HepG2 (cell line): ENCODE data around the gene HIPK4. TPM values are rescaled to one million over a fixed set of nuclear protein-coding genes. Genes with fewer than 3 reads are reported as not detected.

ENCODE experiments used
- ATAC-seq: fragments of 200-7000 bp; cut with Tn5 transposase; 3 replicates; pipeline ENCODE4 v1.9.1; 2020; ENCODE audit warnings: mild to moderate bottlenecking, moderate library complexity
- BruUV-seq: library from RNA; stranded (reverse); fragments of 400-500 nt; replicated peaks from 2 replicates; lab custom pipeline; 2021; lab: Mats Ljungman, UMichigan
- CTCF ChIA-PET: fragments of 300-600 bp; formaldehyde crosslinking; extraction: SDS; loops from one replicate; lab custom pipeline; 2021; ENCODE audit warnings: low total read pairs, inconsistent platforms, low intra/inter-chr PET ratio; lab: Yijun Ruan, JAX
- POLR2A ChIA-PET: fragments of 350-600 bp; sonication (Branson Sonifier 250); formaldehyde crosslinking; loops from one replicate; lab custom pipeline; 2020; ENCODE audit warnings: antibody characterized with exemption, inconsistent platforms; lab: Yijun Ruan, JAX
- DNase-seq: peaks from one replicate; pipeline ENCODE4 v3.0.0-alpha.2; 2015; ENCODE audit warnings: low spot score
- FAIRE-seq: peaks from 3 replicates; lab custom pipeline; 2011; peaks lifted over from hg19 to GRCh38; lab: Jason Lieb, UNC
- H2AFZ ChIP-seq: one replicate; pipeline ENCODE4 v1.6.1; 2011; ENCODE audit warnings: low read length, inconsistent platforms
- H3K27ac ChIP-seq: fragments of 300-600 bp; 3 replicates; pipeline ENCODE4 v1.8.0; 2011; ENCODE audit warnings: mixed run types, mild to moderate bottlenecking, mixed read lengths, low read length, inconsistent platforms; ENCODE audit not compliant: insufficient read depth; ENCODE audit errors: extremely low read length
- H3K27me3 ChIP-seq, 2 experiments: fragments of 200-600 bp in 1 of 2; 2 replicates in 1 of 2; 3 replicates in 1 of 2; pipeline versions ENCODE4 v1.6.0 to v1.8.0; 2011; ENCODE audit warnings: low read length in 2 of 2, mild to moderate bottlenecking in 2 of 2, moderate library complexity in 2 of 2, inconsistent platforms in 1 of 2; ENCODE audit not compliant: insufficient read depth in 2 of 2, control insufficient read depth in 1 of 2
- H3K36me3 ChIP-seq, 2 experiments: fragments of 200-600 bp in 1 of 2; replicated peaks in 1 of 2; 2 replicates in 1 of 2; 3 replicates in 1 of 2; pipeline versions ENCODE4 v1.5.1 to v1.8.0; 2011; ENCODE audit warnings: low read length in 2 of 2, inconsistent platforms in 1 of 2; ENCODE audit not compliant: insufficient read depth in 2 of 2, control insufficient read depth in 1 of 2
- H3K4me1 ChIP-seq: 2 replicates; pipeline ENCODE4 v1.5.1; 2012; ENCODE audit warnings: low read length, inconsistent platforms; ENCODE audit not compliant: insufficient read depth
- H3K4me2 ChIP-seq: 2 replicates; pipeline ENCODE4 v1.6.0; 2011; ENCODE audit warnings: low read depth, low read length, inconsistent platforms
- H3K4me3 ChIP-seq, 3 experiments: fragments of 200-600 bp in 1 of 3; sonication (generic), shearing (Covaris generic) in 1 of 3; replicated peaks in 1 of 3; 2 replicates each; pipeline ENCODE4 v1.5.1; 2011 to 2016; ENCODE audit warnings: low read length in 3 of 3, inconsistent platforms in 2 of 3, low read depth in 2 of 3, mild to moderate bottlenecking in 2 of 3, control low read depth in 1 of 3, mixed read lengths in 1 of 3; ENCODE audit not compliant: insufficient read depth in 1 of 3
- H3K79me2 ChIP-seq: one replicate; pipeline ENCODE4 v1.6.1; 2011; ENCODE audit warnings: low read length, inconsistent platforms; ENCODE audit not compliant: insufficient read depth
- H3K9ac ChIP-seq: 2 replicates; pipeline ENCODE4 v1.6.0; 2011; ENCODE audit warnings: mild to moderate bottlenecking, low read depth, low read length, inconsistent platforms; ENCODE audit not compliant: insufficient read depth
- H3K9me3 ChIP-seq: 2 replicates; pipeline ENCODE4 v1.5.1; 2012; ENCODE audit warnings: mild to moderate bottlenecking, low read length
- H4K20me1 ChIP-seq: 2 replicates; pipeline ENCODE4 v1.6.0; 2011; ENCODE audit warnings: inconsistent platforms, mild to moderate bottlenecking, low read length, moderate library complexity; ENCODE audit not compliant: insufficient read depth
- DMAP1 ChIP-seq: IDR thresholded peaks from 2 replicates; pipeline ENCODE4 v1.6.1; 2016
- DNMT3B ChIP-seq: conservative IDR thresholded peaks from 2 replicates; pipeline ENCODE4 v1.6.1; 2016; ENCODE audit warnings: missing biosample characterization, control low read depth
- GLI4 ChIP-seq: sonication (generic); formaldehyde crosslinking; IDR thresholded peaks from 2 replicates; pipeline ENCODE4 v1.5.1; 2020; ENCODE audit warnings: missing genetic modification reagents, mild to moderate bottlenecking, moderate library complexity, borderline replicate concordance
- HIVEP1 ChIP-seq: sonication (generic); formaldehyde crosslinking; IDR thresholded peaks from 2 replicates; pipeline ENCODE4 v1.4.0; 2020; ENCODE audit warnings: mild to moderate bottlenecking, missing genetic modification reagents
- IKZF1 ChIP-seq: fragments of 450-650 bp; IDR thresholded peaks from 2 replicates; pipeline ENCODE4 v1.7.1; 2016
- KMT2A ChIP-seq: sonication (generic); formaldehyde crosslinking; IDR thresholded peaks from 2 replicates; pipeline ENCODE4 v1.4.0; 2020; ENCODE audit warnings: missing genetic modification reagents
- LCORL ChIP-seq, 2 experiments: fragments of 450-650 bp in 1 of 2; sonication (generic) in 1 of 2; formaldehyde crosslinking in 1 of 2; IDR thresholded peaks; 2 replicates each; pipeline versions ENCODE4 v1.5.0 to v1.6.1; 2017 to 2020; ENCODE audit warnings: antibody characterized with exemption in 1 of 2, missing genetic modification reagents in 1 of 2
- POLR2A ChIP-seq, 2 experiments: IDR thresholded peaks; 2 replicates each; pipeline ENCODE4 v1.6.1; 2011; ENCODE audit warnings: low read depth in 2 of 2, low read length in 2 of 2, mild to moderate bottlenecking in 1 of 2, moderate library complexity in 1 of 2; ENCODE audit not compliant: insufficient read depth in 1 of 2
- SIN3B ChIP-seq: fragments of 150-350 bp; IDR thresholded peaks from 2 replicates; pipeline ENCODE4 v1.6.1; 2014; ENCODE audit warnings: low read length
- TRIM24 ChIP-seq: sonication (generic); formaldehyde crosslinking; IDR thresholded peaks from 2 replicates; pipeline ENCODE4 v1.8.0; 2022; ENCODE audit warnings: mild to moderate bottlenecking, missing genetic modification reagents
- U2AF1 ChIP-seq: fragments of 200-400 bp; formaldehyde crosslinking; optimal IDR thresholded peaks from 2 replicates; pipeline ENCODE3; 2017; ENCODE audit warnings: mild to moderate bottlenecking, low read depth, low read length
- ZNF24 ChIP-seq: fragments of 450-650 bp; IDR thresholded peaks from 2 replicates; pipeline ENCODE4 v1.6.1; 2017; ENCODE audit warnings: antibody characterized with exemption, mild to moderate bottlenecking
- ZNF329 ChIP-seq: sonication (generic); formaldehyde crosslinking; IDR thresholded peaks from 2 replicates; pipeline ENCODE4 v1.9.0; 2021; ENCODE audit warnings: low read depth, mild to moderate bottlenecking, missing genetic modification reagents
- ZNF446 ChIP-seq: sonication (generic); formaldehyde crosslinking; IDR thresholded peaks from 2 replicates; pipeline ENCODE4 v1.5.0; 2020; ENCODE audit warnings: mild to moderate bottlenecking, missing genetic modification reagents
- ZNF674 ChIP-seq: sonication (generic); formaldehyde crosslinking; IDR thresholded peaks from 2 replicates; pipeline ENCODE4 v1.5.0; 2020; ENCODE audit warnings: low read depth, mild to moderate bottlenecking, missing genetic modification reagents
- ZNF777 ChIP-seq: sonication (generic); formaldehyde crosslinking; IDR thresholded peaks from 2 replicates; pipeline ENCODE4 v1.4.0; 2020; ENCODE audit warnings: missing genetic modification reagents
- ZNF780A ChIP-seq: sonication (generic); formaldehyde crosslinking; IDR thresholded peaks from 2 replicates; pipeline ENCODE4 v1.8.0; 2022; ENCODE audit warnings: mild to moderate bottlenecking, missing genetic modification reagents, moderate library complexity
- WGBS: methylation state at CpG from one replicate; pipeline ENCODE4 v1.1.6; 2017; ENCODE audit warnings: low lambda C conversion rate; 5-methylcytosine and 5-hydroxymethylcytosine counted together
- in situ Hi-C: cut with HindIII; loops from 2 replicates; pipeline ENCODE4 v1.10.0; 2017; ENCODE audit warnings: low pct_unique_long_range_greater_than_20kb; ENCODE audit not compliant: extremely low pct_ligation_motif_present
- intact Hi-C: fragments of 100-400 bp; cut with micrococcal nuclease; formaldehyde crosslinking; loops from one replicate; pipeline ENCODE4 v1.10.0; 2022; ENCODE audit not compliant: unreplicated experiment
- polyA plus RNA-seq, 8 experiments: library from polyadenylated mRNA; depleted of rRNA in 3 of 8; stranded (reverse) in 7 of 8; unstranded in 1 of 8; fragments of >200 nt; fragmentation: Illumina TruSeq in 4 of 8; extraction: Trizol in 4 of 8; gene quantifications; 2 replicates each; pipeline versions ENCODE4 v1.2.1 to v1.2.3, GENCODE V29; 2011 to 2016; ENCODE audit warnings: low read depth in 4 of 8, missing spikeins in 1 of 8, mixed read lengths in 1 of 8; ENCODE audit not compliant: insufficient read depth in 1 of 8
- total RNA-seq, 5 experiments: library from RNA; depleted of rRNA; stranded (reverse); fragments of >200 nt; fragmentation: Illumina TruSeq; extraction: Trizol; gene quantifications; 2 replicates each; pipeline ENCODE4 v1.2.3, GENCODE V29; 2016; ENCODE audit warnings: low read depth in 1 of 5
- TF ChIP-seq, protein P1 (sequence below): IDR thresholded peaks from 2 replicates; pipeline ENCODE4 v1.4.0; 2020; ENCODE audit warnings: mild to moderate bottlenecking, missing genetic modification reagents

The HIPK4 gene
- total and polyA plus RNA-seq, 2 of the 13 experiments (the other 11 are each of a cell fraction or from before 2014, with no cell fraction given) = 0.03 TPM; not detected in 1

DNA sequence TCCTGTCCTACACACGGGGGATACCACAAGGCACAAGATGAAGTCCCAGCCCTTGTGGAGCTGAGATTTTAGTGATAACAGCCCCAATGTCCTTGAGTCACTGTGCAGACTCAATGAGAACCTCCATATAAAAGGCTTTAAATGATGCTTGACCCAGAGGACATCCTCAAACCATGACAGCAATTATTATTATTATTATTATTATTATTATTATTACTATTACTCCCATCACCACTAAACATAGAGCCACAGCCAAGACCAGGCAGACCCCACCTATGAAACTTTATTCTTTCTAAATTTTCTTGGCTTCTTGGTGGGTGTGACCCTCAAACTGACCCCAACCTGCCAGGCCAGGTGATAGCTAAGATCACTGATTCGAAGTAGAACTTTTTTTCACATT is 52.9 kb downstream of the HIPK4 start:
- Histone ChIP-seq H3K4me1 (no peaks in the 10 kb centered on the region), H3K36me3 (peaks cover 6 to 34% of the 10 kb centered on the region in 2 experiments), H3K79me2 (peaks cover 4% of the 10 kb centered on the region), H3K27ac (no peak overlapping the region), H3K4me3 (no peak overlapping the region), H3K27me3 (no peaks in the 10 kb centered on the region), H3K9me3 (no peaks in the 10 kb centered on the region), H2AFZ (no peak overlapping the region), H3K9ac (no peak overlapping the region), H4K20me1 (no peaks in the 10 kb centered on the region), H3K4me2 (no peak overlapping the region)
- DNase-seq (no peak), FAIRE-seq (no peak), ATAC-seq (no peak)
- 100% methylated on average over 2 of the region's 2 CpGs for WGBS
- intact Hi-C loops = no loop called here
- BruUV-seq = no TSS peak
- CTCF ChIA-PET = no interaction called here
- POLR2A ChIA-PET = no interaction called here
- TF ChIP-seq U2AF1 = no peak
- no peak for TF ChIP-seq ZNF780A
- TF ChIP-seq SIN3B = no peak
- no peak for TF ChIP-seq LCORL (IDR thresholded peaks at IDR 0.05)
- no peak for TF ChIP-seq LCORL (CRISPR knock-in tag; IDR thresholded peaks at IDR 0.05)
- TF ChIP-seq HIVEP1 (CRISPR knock-in tag) = no peak
- TF ChIP-seq KMT2A = no peak
- no peak for TF ChIP-seq ZNF329 (CRISPR knock-in tag)
- in situ Hi-C loops = no loop called here

DNA sequence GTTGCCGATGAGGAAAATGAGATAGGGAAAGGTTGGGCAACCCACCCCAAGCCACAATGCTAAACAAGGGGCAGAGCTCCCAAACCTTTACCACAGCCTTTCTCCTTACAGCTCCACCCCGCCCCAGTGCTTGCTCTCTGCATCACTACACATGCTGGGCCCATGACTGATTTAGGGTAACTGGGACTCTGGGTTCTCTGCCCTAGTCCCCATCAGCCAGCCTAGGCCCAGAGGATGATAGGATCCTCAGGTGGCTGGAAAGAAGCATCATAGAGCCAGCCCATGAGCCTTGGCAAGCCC is 53.4 kb downstream of the HIPK4 start:
- no peak for FAIRE-seq

More for the DNA sequence above, 53.4 kb downstream of the HIPK4 start:
- intact Hi-C loops = no loop called here
- Histone ChIP-seq H2AFZ (no peak overlapping the region), H3K4me3 (no peak overlapping the region), H3K4me2 (no peak overlapping the region), H3K27me3 (no peaks in the 10 kb centered on the region), H3K36me3 (peaks cover 6 to 38% of the 10 kb centered on the region in 2 experiments), H3K79me2 (peaks cover 4% of the 10 kb centered on the region), H3K9me3 (no peaks in the 10 kb centered on the region), H3K9ac (no peak overlapping the region), H4K20me1 (no peaks in the 10 kb centered on the region), H3K4me1 (no peaks in the 10 kb centered on the region), H3K27ac (no peak overlapping the region)
- ChIA-PET CTCF (no interaction called here), POLR2A (no interaction called here)
- no peak for TF ChIP-seq IKZF1
- TF ChIP-seq, protein P1, sequence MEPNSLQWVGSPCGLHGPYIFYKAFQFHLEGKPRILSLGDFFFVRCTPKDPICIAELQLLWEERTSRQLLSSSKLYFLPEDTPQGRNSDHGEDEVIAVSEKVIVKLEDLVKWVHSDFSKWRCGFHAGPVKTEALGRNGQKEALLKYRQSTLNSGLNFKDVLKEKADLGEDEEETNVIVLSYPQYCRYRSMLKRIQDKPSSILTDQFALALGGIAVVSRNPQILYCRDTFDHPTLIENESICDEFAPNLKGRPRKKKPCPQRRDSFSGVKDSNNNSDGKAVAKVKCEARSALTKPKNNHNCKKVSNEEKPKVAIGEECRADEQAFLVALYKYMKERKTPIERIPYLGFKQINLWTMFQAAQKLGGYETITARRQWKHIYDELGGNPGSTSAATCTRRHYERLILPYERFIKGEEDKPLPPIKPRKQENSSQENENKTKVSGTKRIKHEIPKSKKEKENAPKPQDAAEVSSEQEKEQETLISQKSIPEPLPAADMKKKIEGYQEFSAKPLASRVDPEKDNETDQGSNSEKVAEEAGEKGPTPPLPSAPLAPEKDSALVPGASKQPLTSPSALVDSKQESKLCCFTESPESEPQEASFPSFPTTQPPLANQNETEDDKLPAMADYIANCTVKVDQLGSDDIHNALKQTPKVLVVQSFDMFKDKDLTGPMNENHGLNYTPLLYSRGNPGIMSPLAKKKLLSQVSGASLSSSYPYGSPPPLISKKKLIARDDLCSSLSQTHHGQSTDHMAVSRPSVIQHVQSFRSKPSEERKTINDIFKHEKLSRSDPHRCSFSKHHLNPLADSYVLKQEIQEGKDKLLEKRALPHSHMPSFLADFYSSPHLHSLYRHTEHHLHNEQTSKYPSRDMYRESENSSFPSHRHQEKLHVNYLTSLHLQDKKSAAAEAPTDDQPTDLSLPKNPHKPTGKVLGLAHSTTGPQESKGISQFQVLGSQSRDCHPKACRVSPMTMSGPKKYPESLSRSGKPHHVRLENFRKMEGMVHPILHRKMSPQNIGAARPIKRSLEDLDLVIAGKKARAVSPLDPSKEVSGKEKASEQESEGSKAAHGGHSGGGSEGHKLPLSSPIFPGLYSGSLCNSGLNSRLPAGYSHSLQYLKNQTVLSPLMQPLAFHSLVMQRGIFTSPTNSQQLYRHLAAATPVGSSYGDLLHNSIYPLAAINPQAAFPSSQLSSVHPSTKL (CRISPR knock-in tag) = no peak
- TF ChIP-seq GLI4 (CRISPR knock-in tag) = no peak
- no peak for TF ChIP-seq DMAP1 (CRISPR knock-in tag)
- TF ChIP-seq POLR2A (IDR thresholded peaks at IDR 0.05; ENCODE audit: insufficient read depth in 1 of 2, low read depth in 2 of 2, low read length in 2 of 2) = no peak
- no peak for TF ChIP-seq HIVEP1 (CRISPR knock-in tag)
- no peak for TF ChIP-seq ZNF674
- TF ChIP-seq ZNF446 = no peak
- TF ChIP-seq ZNF24 = no peak
- TF ChIP-seq DNMT3B (CRISPR knock-in tag) = no peak
- no peak for TF ChIP-seq TRIM24 (CRISPR knock-in tag)
- TF ChIP-seq ZNF777 = no peak
- in situ Hi-C loops = no loop called here
- no TSS peak for BruUV-seq
- no peak for ATAC-seq
- 97% methylated on average over 2 of the region's 2 CpGs for WGBS
- DNase-seq = no peak
